GM13976 (cell line): Measurements from ENCODE around the gene SAA1.

Source experiments
- DNase-seq: peaks from one replicate; pipeline ENCODE4 v3.0.0; 2012; ENCODE audit warnings: low spot score
- in situ Hi-C: fragments of 300-500 bp; cut with MboI; formaldehyde crosslinking; loops from one replicate; pipeline ENCODE4 v1.12.0; 2022; ENCODE audit warnings: low sequenced_read_pairs, mixed read lengths, inconsistent platforms; ENCODE audit not compliant: unreplicated experiment
- TF ChIP-seq, protein P1 (sequence below): IDR thresholded peaks from 2 replicates; pipeline ENCODE4 v1.5.1; 2012; ENCODE audit warnings: borderline replicate concordance, mild to moderate bottlenecking; ENCODE audit not compliant: insufficient read depth; ENCODE audit errors: extremely low read depth, missing control alignments, control extremely low read depth

The SAA1 gene

DNA sequence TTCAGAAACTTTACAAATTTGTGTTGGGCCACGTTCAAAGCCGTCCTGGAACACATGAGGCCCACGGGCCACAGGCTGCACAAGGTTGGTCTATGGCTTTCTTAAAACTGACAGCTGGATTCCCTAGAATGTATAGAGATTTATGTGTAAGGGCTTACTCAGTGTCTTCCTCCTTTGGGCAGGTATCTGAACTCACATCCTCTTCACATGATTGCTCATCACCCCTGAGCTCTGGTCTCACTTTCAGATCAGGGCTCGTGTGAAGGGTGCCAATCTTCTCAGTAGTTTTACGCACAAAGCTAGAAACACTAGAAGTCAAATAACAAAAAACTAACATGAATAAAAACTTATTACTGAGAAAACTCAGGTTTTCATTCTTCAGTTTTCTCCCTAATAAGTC lies 28.8 kb downstream of the SAA1 start:
- TF ChIP-seq, protein P1, sequence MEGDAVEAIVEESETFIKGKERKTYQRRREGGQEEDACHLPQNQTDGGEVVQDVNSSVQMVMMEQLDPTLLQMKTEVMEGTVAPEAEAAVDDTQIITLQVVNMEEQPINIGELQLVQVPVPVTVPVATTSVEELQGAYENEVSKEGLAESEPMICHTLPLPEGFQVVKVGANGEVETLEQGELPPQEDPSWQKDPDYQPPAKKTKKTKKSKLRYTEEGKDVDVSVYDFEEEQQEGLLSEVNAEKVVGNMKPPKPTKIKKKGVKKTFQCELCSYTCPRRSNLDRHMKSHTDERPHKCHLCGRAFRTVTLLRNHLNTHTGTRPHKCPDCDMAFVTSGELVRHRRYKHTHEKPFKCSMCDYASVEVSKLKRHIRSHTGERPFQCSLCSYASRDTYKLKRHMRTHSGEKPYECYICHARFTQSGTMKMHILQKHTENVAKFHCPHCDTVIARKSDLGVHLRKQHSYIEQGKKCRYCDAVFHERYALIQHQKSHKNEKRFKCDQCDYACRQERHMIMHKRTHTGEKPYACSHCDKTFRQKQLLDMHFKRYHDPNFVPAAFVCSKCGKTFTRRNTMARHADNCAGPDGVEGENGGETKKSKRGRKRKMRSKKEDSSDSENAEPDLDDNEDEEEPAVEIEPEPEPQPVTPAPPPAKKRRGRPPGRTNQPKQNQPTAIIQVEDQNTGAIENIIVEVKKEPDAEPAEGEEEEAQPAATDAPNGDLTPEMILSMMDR, result no peak
- DNase-seq, result no peak
- in situ Hi-C loops, result no loop called here

DNA sequence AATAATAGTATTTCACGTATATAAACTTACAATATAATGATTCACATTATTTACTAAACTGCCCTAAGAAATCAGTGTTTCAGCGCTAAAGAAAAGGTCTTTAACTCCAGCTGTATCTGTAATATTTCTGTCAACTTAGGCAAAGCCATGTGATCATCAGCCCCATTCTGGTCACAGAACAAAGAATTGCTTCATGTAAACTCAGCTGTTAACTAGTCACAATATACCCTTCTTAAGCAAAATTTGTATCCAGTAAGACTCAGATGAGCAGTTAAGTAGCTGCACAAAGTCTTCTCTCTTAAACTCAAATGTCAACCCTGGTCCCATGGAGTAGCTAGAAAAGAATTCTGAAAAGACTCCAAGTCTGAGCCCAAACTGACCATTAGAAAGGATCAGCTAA lies 29.3 kb downstream of the SAA1 start:
- no peak for DNase-seq
- TF ChIP-seq, protein P1, result no peak
- in situ Hi-C loops, result no loop called here

DNA sequence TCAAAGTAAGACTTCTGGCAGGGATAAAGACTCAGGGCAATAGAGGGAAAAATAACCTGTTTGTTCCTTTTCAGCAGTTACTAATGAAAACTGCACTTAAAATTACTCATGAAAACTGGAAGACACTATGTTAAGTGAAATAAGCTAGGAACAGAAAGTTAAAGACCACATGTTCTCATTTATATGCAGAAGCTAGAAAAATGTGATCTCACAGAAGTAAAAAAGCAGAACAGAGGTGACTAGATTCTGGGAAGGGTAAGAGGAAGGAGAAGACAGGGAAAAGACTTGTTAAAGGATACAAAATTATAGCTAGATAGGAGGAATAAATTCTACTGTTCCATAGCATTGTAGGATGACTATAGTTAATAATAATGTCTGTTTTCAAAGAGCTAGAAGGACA lies 33.7 kb downstream of the SAA1 start:
- in situ Hi-C loops, result no loop called here
- TF ChIP-seq, protein P1, result no peak
- DNase-seq, result no peak

DNA sequence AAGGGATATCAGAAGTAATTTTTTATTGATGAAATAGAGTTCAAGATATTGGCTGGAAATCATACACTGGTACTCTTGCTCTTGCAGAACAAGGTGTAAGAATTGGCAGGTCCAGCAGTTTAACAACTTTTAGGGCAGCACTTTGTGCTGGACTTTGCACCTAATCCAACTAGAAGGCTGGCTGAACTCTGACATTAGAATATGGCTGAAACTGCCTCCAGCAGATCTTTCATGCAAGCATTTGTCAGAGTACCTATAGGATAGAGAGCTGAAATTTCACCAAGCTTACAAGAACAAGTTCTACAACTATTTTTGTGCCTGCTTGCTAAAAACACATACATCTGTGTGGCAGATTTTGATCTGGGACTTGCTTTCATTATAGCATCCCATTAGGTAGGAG lies 38.7 kb downstream of the SAA1 start:
- in situ Hi-C loops, result no loop called here
- DNase-seq, result no peak
- TF ChIP-seq, protein P1, result no peak

DNA sequence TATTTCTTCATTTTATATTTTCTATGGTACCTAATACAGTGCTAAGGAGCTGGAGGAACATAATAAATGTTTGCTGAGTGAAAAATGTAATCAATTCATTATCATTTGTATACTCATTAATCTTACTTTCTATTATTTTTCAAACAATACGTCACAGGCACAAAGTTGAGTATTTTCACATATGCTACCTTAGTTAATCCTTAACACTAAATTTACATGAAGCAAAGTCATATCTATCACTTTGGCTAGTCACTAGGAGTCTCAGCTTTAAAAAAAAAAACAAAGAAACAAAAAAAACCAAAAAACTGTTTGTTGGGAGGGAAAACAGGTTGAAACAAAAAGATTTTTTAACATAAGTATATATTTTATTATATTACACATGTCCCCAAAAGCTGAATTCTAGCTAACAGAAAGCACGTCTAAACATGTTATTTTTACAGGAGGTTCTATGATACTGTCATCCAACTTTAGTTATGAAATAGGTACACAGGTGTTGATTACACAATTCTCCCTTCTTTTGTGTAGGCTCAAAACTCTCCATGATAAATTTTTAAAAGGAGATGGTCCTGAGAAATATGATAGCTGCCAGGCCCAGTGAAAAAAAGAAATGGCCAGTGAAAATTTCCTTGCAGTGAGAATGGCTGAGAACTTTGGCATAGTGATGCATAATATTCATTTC lies 41.5 kb downstream of the SAA1 start:
- in situ Hi-C loops, result no loop called here
- DNase-seq, result no peak
- TF ChIP-seq, protein P1, result no peak

DNA sequence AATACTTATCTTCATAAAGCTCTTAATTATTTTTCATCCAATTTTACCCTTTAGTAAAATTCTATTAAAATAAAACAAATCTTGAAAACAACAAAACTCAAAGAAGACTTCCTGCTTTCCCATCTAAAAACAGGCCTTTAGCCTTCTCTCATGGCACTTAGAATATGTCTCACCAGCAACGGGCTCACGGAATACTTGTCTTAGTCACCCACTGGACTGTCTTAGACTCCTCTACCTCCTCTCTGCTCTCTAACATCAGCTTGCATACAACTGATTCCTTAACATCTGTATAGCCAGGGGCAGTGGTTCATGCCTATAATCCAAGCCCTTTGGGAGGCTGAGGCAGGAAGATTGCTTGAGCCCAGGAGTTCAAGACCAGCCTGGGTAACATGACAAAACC lies 42.2 kb downstream of the SAA1 start:
- DNase-seq, result no peak
- TF ChIP-seq, protein P1, result no peak
- in situ Hi-C loops, result no loop called here
